NT2/D1 (cell line): Measurements from ENCODE around the gene C11orf24.

Source experiments
- DNase-seq: peaks from one replicate; pipeline ENCODE4 v3.0.0-alpha.2; 2011; ENCODE audit warnings: low read depth, low spot score
- H3K27me3 ChIP-seq: 2 replicates; pipeline ENCODE4 v1.6.0; 2011; ENCODE audit warnings: mild to moderate bottlenecking; ENCODE audit not compliant: insufficient read length, insufficient read depth
- H3K36me3 ChIP-seq: 2 replicates; pipeline ENCODE4 v1.6.1; 2011; ENCODE audit warnings: mild to moderate bottlenecking, low read length, mixed read lengths; ENCODE audit not compliant: insufficient read depth, insufficient read length
- H3K4me1 ChIP-seq: 2 replicates; pipeline ENCODE4 v1.5.1; 2011; ENCODE audit not compliant: insufficient read depth, insufficient read length
- H3K4me3 ChIP-seq: 2 replicates; pipeline ENCODE4 v1.5.1; 2011; ENCODE audit warnings: low read depth; ENCODE audit not compliant: insufficient read length
- H3K9ac ChIP-seq: 2 replicates; pipeline ENCODE4 v1.6.0; 2011; ENCODE audit warnings: low read depth; ENCODE audit not compliant: insufficient read length
- H3K9me3 ChIP-seq: 2 replicates; pipeline ENCODE4 v1.5.1; 2011; ENCODE audit warnings: mild to moderate bottlenecking, low read length; ENCODE audit not compliant: insufficient read depth
- SUZ12 ChIP-seq: IDR thresholded peaks from 2 replicates; pipeline ENCODE4 v1.6.1; 2011; ENCODE audit not compliant: insufficient read length, insufficient read depth; ENCODE audit errors: extremely low read depth
- YY1 ChIP-seq: IDR thresholded peaks from 2 replicates; pipeline ENCODE4 v1.6.1; 2011; ENCODE audit not compliant: insufficient read length, insufficient read depth
- ZNF274 ChIP-seq: IDR thresholded peaks from 2 replicates; pipeline ENCODE4 v1.6.1; 2011; ENCODE audit warnings: mild to moderate bottlenecking, low read depth, low read length

C11orf24 gene

GRCh38 chr11:68261749-68262543 lies 9.8 kb downstream of the C11orf24 start:
- Histone ChIP-seq H3K9ac (no peak overlapping the region), H3K36me3 (peaks cover 71% of the 10 kb centered on the region), H3K4me3 (no peak overlapping the region), H3K27me3 (no peaks in the 10 kb centered on the region), H3K9me3 (no peaks in the 10 kb centered on the region), H3K4me1 (peaks cover 6% of the 10 kb centered on the region)
- no peak for TF ChIP-seq YY1
- no peak for TF ChIP-seq SUZ12
- TF ChIP-seq ZNF274: no peak
- DNase-seq: no peak

GRCh38 chr11:68261006-68261405 lies 10.8 kb downstream of the C11orf24 start:
- no peaks in the 10 kb centered on the region for H3K9me3 ChIP-seq
- H3K36me3 ChIP-seq: peaks cover 62% of the 10 kb centered on the region
- TF ChIP-seq SUZ12 (no peak), YY1 (no peak), ZNF274 (no peak)
- H3K4me3 ChIP-seq: no peak overlapping the region
- no peaks in the 10 kb centered on the region for H3K27me3 ChIP-seq
- no peak for DNase-seq
- no peak overlapping the region for H3K9ac ChIP-seq
- peaks cover 16% of the 10 kb centered on the region for H3K4me1 ChIP-seq

- Histone ChIP-seq H3K4me1 (peaks cover 16% of the 10 kb centered on the region), H3K36me3 (peaks cover 57% of the 10 kb centered on the region), H3K9me3 (no peaks in the 10 kb centered on the region), H3K27me3 (no peaks in the 10 kb centered on the region), H3K4me3 (no peak overlapping the region), H3K9ac (no peak overlapping the region)
- TF ChIP-seq ZNF274: no peak
- no peak for TF ChIP-seq YY1
- TF ChIP-seq SUZ12: no peak
- DNase-seq: no peak
Observed at GRCh38 chr11:68260484-68260883, 11.3 kb downstream of the C11orf24 start.

- H3K9ac ChIP-seq: no peak overlapping the region
- TF ChIP-seq SUZ12 (no peak), YY1 (no peak), ZNF274 (no peak)
- no peaks in the 10 kb centered on the region for H3K27me3 ChIP-seq
- H3K4me1 ChIP-seq: peaks cover 16% of the 10 kb centered on the region
- no peak for DNase-seq
- no peaks in the 10 kb centered on the region for H3K9me3 ChIP-seq
- H3K36me3 ChIP-seq: peaks cover 47% of the 10 kb centered on the region
- no peak overlapping the region for H3K4me3 ChIP-seq
Observed at GRCh38 chr11:68259122-68259959, 12.4 kb downstream of the C11orf24 start.

GRCh38 chr11:68258363-68258765 lies 13.4 kb downstream of the C11orf24 start:
- Histone ChIP-seq H3K9ac (no peak overlapping the region), H3K4me3 (no peak overlapping the region), H3K36me3 (peaks cover 38% of the 10 kb centered on the region), H3K27me3 (no peaks in the 10 kb centered on the region), H3K9me3 (no peaks in the 10 kb centered on the region), H3K4me1 (peaks cover 16% of the 10 kb centered on the region)
- no peak for DNase-seq
- TF ChIP-seq ZNF274 (no peak), YY1 (no peak), SUZ12 (no peak)

- Histone ChIP-seq H3K9ac (no peak overlapping the region), H3K27me3 (no peaks in the 10 kb centered on the region), H3K9me3 (no peaks in the 10 kb centered on the region), H3K36me3 (peaks cover 32% of the 10 kb centered on the region), H3K4me1 (peaks cover 16% of the 10 kb centered on the region), H3K4me3 (no peak overlapping the region)
- TF ChIP-seq ZNF274 (no peak), YY1 (no peak), SUZ12 (no peak)
- DNase-seq: peak; percentile 89
Observed at GRCh38 chr11:68257477-68258362, 14.1 kb downstream of the C11orf24 start.
